ENCODE measurements around the gene RAPGEF2. TPM values are rescaled to one million over a fixed set of nuclear protein-coding genes. Genes with fewer than 3 reads are reported as not detected.

RAPGEF2 gene
- total and polyA plus RNA-seq, 9 of the 15 experiments (the other 6 are each of a cell fraction or from before 2014, with no cell fraction given) = 3.1 to 32.6 (median 23.1) TPM

GRCh38 chr4:159150821-159151390 lies 48.0 kb downstream of the RAPGEF2 start:
- Histone ChIP-seq H3K27me3 (ENCODE audit: control insufficient read depth in 2 of 2, insufficient read depth in 2 of 2, low read length in 2 of 2) (no peaks in the 10 kb centered on the region), H3K27ac (ENCODE audit: extremely low read depth, low read depth, low read length) (peak overlapping the region; percentile 93), H4K20me1 (replicated peaks; ENCODE audit: control insufficient read depth, insufficient read depth, low read length) (no peaks in the 10 kb centered on the region), H3K9ac (ENCODE audit: insufficient read depth in 1 of 2, low read depth in 2 of 2, low read length in 2 of 2) (peak overlapping the region; percentile 65 to 69; a peak in 3 of 4 replicates), H3K4me1 (replicated peaks in 1 of 2; ENCODE audit: control insufficient read depth in 2 of 2, insufficient read depth in 2 of 2, low read length in 2 of 2) (peaks cover 12 to 60% of the 10 kb centered on the region in 2 experiments; a peak in 4 of 5 replicates), H3K4me3 (peak overlapping the region; percentile 1; the same call in 1 of the 2 replicates), H2AFZ (ENCODE audit: low read depth, low read length) (peak overlapping the region; percentile 35), H3K4me2 (ENCODE audit: insufficient read depth, low read length) (peak overlapping the region; percentile 90), H3K9me1 (ENCODE audit: control insufficient read depth, insufficient read depth, low read length) (no peaks in the 10 kb centered on the region), H3K9me3 (replicated peaks; ENCODE audit: control insufficient read depth, insufficient read depth, low read depth, low read length) (no peaks in the 10 kb centered on the region), H3K36me3 (ENCODE audit: control insufficient read depth, insufficient read depth, low read length) (no peaks in the 10 kb centered on the region), H3K79me2 (ENCODE audit: control insufficient read depth, insufficient read depth, low read length) (peaks cover 92% of the 10 kb centered on the region)
- 0% methylated on average over 4 of the region's 4 CpGs for WGBS (ENCODE audit: insufficient coverage, low coverage, missing lambda C conversion rate)
- peak; percentile 96 for FAIRE-seq
- POLR2A ChIA-PET = interaction anchor here (0.8 to 3.1 kb wide), 8 partner anchors 9 to 294 kb away, joined by 3 to 12 read pairs (median 5); no protein-coding TSS in a partner anchor
- intact Hi-C loops (cut with micrococcal nuclease) (loop anchor here (2.0 to 5.0 kb wide), 2 partner anchors 46 to 109 kb away; no protein-coding TSS in a partner anchor), in situ Hi-C loops (cut with MboI) (no loop called here)
- no TSS peak for BruUV-seq (replicated peaks)
- CTCF ChIA-PET (ENCODE audit: low intra/inter-chr PET ratio) = no interaction called here
- peak; percentile 84 for ATAC-seq
- DNase-seq (ENCODE audit: extremely low read depth in 1 of 4, low spot score in 3 of 4) = peak; percentile 73 to 94 (median 80)
- TF ChIP-seq HMG20A (CRISPR knock-in tag; conservative IDR thresholded peaks at IDR 0.05) (no peak), ELF4 (CRISPR knock-in tag; IDR thresholded peaks at IDR 0.05) (peak; percentile 65; the same call in 1 of the 2 replicates), MITF (IDR thresholded peaks at IDR 0.05) (peak; percentile 99), EGR1 (conservative IDR thresholded peaks at IDR 0.05) (no peak), ZNF655 (CRISPR knock-in tag; IDR thresholded peaks at IDR 0.05) (no peak), MEF2A (IDR thresholded peaks at IDR 0.05; ENCODE audit: control insufficient read depth, low read depth, low read length) (0 out of 2 replicates have a peak, but pooled peaks have one; percentile 44), PRDM10 (IDR thresholded peaks at IDR 0.05; ENCODE audit: partially characterized antibody) (peak; percentile 28), FOS (IDR thresholded peaks at IDR 0.05; ENCODE audit: extremely low read depth, insufficient read length) (peak; percentile 1), HES1 (IDR thresholded peaks at IDR 0.05; ENCODE audit: low read depth) (peak; percentile 74; the same call in 1 of the 2 replicates), BCOR (IDR thresholded peaks at IDR 0.05) (peak; percentile 71; the same call in 1 of the 2 replicates), ZNF134 (CRISPR knock-in tag; conservative IDR thresholded peaks at IDR 0.05) (0 out of 2 replicates have a peak, but pooled peaks have one; percentile 9)
